HG03571 (cell line): ENCODE data around the gene SKAP1.
"Not testable (repeated sequence)": the region's sequence is repeated elsewhere in the genome, so short reads cannot be mapped to it uniquely, and the experiment has no call there.

Experiments used
- ATAC-seq: cut with Tn5 transposase; IDR thresholded peaks from one replicate; pipeline ENCODE4 v1.9.1; 2021; ENCODE audit not compliant: unreplicated experiment

The SKAP1 gene

DNA sequence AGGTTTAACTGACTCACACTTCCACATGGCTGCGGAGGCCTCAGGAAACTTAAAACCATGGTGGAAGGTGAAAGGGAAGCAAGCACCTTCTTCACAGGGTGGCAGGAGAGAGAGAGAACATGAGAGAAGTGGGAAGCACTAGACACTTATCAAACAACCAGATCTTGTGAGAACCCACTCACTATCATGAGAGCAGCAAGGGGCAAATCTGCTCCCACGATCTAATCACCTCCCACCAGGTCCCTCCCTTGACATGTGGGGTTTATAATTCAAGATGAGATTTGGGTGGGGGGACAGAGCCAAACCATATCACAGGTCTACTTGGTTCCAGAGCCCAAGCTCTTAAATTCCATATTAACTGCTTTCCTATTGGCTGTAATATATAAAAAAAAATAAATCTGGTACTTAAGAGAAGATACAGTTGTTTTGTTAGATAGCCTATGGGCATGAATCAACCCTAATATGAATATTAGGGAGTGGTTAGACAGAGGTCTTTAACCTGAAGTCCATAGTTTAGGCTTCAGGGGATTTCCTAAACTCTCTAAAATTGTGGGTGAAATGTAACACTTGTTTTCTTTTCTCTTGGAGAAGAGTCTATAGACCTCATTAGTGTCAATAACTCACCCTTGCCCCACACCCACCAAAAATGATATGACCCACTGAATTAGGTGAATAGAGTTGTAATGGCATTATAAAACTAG, 56.7 kb downstream of the SKAP1 start:
- no peak for ATAC-seq

DNA sequence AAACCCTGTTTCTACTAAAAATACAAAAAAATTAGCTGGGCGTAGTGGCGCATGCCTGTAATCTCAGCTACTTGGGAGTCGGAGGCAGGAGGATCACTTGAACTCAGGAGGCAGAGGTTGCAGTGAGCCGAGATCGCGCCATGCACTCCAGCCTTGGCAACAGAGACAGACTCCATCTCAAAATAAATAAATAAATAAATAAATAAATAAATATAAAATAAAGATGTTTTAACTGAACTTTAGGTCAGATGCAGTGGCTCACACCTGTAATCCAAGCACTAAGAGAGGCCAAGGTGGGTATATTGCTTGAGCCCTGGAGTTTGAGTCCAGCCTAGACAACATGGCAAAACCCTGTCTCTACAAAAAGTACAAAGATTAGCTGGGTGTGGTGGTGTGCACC, 61.0 kb downstream of the SKAP1 start:
- not testable (repeated sequence) for ATAC-seq

DNA sequence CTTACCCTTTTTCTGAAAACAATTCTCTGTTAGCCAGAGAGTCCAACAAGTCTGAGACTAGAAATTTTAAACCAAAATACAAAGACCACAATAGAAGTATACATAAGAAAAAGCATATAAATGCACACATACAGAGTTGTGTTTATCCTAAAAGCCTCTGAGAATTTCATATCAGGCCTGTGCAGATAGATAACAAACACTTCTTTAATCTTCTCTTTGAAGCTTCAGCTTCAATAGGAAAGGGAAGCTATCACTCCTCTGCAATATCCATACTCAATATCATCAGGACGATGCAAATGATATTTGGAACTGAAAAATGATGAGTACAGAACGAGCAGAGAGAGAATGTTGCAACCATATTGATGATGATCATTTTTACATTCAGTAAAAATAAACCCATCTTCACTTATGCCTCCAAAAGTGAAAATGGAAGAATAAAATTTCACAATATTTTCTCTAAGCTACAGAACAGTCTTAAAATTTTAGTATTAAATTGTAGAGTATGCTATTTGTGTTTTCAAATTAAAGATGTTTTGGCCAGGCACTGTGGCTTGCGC, 61.6 kb downstream of the SKAP1 start:
- no peak for ATAC-seq

DNA sequence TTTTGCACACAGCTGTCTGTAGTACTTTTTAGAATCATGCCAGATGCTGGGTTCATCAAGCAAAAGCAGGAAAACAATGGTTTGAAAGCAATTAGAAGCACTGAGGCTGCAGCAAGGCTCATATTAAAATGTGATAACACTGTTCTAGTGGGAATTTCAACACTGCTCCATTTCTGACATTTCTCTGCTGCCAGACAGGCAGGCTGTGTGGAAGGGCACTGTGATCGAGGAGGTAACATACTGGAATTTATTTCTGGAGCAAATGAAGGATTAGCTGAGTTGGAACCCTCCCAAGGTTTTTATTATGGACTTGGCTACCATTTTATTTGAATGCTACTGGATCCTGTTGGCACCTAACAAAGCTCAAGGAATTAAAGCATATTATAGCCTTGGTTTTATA, 66.9 kb downstream of the SKAP1 start:
- ATAC-seq, result no peak

GRCh38 chr17:48360861-48361633, 69.0 kb downstream of the SKAP1 start:
- ATAC-seq, result not testable (repeated sequence)

- no peak for ATAC-seq
Observed at GRCh38 chr17:48357779-48358602, 72.0 kb downstream of the SKAP1 start.

DNA sequence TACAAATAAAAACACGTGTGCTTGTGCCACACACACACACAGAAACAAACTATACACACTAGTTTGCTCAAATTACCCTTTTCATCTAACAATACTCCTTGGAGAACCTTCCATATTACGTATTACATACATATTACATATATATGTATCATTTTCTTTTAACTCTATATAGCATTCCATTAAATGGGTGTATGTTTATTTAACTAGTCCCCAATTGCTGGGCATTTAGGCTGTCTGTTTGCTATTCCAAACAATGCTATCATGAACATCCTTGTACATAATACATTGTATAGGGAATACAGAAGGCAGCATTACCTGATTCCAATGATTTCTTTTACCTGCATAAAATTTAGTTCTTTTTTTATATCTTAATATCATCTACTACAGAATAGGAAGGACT, 73.1 kb downstream of the SKAP1 start:
- ATAC-seq, result no peak

- ATAC-seq, result no peak
Observed at GRCh38 chr17:48352630-48353029, 77.4 kb downstream of the SKAP1 start.

DNA sequence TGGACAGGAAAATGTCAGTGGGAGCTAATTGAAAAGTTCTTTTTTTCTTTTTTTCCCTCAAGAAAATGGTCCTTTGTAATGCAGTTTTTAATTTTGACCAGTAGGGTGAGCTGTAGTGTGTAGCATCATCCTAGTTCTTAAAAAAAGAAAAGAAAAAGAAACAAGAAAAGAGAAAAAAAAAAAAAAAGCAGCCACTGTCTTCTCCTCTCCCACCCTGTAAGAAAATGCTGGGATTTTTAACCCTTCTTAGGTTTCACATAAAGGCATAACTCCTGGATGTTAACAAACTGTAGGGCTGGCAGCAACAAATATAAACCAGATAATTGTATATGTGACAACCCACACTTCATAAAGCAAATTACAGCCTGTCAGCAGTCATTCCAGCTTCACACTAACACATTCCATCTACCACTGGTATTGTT, 78.1 kb downstream of the SKAP1 start:
- no peak for ATAC-seq

GRCh38 chr17:48348352-48348751, 81.7 kb downstream of the SKAP1 start:
- ATAC-seq, result no peak

DNA sequence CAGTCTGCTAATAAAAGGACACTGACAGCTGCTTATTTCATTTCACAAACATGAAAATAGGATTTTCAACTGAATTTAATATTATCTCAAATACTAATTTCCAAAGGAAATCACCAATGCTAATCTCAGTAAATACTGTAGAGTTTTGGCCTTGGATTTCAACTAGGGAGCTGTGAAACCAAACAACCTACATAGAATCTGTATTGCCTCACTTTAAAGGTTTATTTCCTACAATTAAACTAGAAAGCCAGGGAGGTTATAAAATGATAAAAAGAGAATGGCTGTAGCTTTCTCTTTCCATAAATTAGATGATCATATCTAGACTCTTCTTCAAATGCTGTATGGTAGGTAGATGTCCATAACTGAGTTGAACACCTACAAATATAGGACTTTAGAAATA, 82.8 kb downstream of the SKAP1 start:
- ATAC-seq, result no peak

DNA sequence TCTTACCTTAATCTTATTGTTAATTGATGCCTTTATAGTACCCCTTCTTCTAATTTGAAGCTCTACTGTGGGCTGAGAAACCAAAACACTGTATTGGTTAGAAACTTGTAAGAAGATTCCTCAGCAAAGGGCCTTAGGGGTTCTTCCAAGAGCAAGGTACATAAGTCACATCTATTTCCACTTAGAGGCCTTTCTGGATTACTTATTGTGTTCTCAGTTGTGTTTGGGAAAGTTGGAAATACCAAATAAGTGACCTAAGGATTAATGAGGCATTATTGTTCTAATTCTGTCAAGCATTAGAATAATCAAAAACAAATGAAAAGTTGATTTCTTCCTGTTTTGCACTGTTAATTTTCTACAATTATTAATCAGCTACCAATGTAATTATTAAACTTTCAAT, 85.8 kb downstream of the SKAP1 start:
- ATAC-seq, result no peak

GRCh38 chr17:48340916-48341315, 89.1 kb downstream of the SKAP1 start:
- no peak for ATAC-seq

DNA sequence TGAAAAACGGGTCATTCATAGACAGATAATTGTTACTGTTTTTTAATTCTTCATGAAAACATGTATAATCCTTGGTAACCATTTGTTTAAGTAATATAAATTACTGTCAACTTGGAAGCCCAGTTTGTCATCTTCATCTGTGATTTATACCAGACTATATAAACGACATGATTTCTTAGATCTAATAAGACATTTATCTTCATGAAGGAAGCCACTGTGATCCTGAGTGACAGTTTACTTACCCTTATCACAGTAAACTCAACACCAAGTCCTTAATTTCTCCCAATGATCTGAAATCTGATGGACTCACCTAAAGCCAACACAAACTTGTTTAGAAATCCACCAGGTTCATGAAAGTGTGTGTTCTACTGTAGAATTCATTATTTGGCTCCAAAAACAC, 91.3 kb downstream of the SKAP1 start:
- ATAC-seq, result no peak

GRCh38 chr17:48337903-48338302, 92.1 kb downstream of the SKAP1 start:
- ATAC-seq, result not testable (repeated sequence)

- ATAC-seq, result no peak
Observed at GRCh38 chr17:48336986-48337385, 93.0 kb downstream of the SKAP1 start.

DNA sequence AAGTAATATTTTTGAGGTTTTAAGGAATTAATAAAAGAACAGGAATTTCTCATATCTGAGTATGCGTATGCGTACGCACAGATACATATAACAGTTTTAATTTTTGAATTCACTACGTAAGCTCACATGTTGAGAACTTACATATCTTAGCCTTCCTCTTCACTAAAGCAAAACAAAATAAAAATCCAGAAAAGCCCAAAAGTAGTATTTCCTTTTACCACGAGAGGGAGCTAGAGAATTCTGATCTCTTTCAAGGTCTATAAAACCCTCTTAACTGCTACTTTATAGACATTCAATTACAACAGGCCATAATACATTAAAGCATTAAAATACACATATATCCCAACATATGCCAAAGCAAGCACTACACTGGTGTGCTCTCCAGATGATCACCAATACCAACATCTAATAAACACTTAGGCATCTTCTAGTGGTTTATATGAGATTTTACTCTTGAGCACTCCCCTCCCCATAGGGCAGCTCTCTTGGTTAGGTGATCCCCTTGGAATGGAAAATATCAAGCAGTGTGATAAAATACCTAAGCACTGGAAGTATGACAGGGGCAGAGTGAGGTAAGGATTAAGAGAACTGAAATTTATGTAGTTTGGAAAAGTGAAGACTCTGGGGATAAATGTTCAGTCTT, 94.0 kb downstream of the SKAP1 start:
- ATAC-seq, result no peak

- ATAC-seq, result no peak
Observed at GRCh38 chr17:48335146-48335784, 94.7 kb downstream of the SKAP1 start.

GRCh38 chr17:48333034-48333530, 96.9 kb downstream of the SKAP1 start:
- ATAC-seq, result no peak

- no peak for ATAC-seq
Observed at GRCh38 chr17:48330887-48331286, 99.1 kb downstream of the SKAP1 start.
